Measurements from ENCODE around the gene GTSF1L. TPM values are rescaled to one million over a fixed set of nuclear protein-coding genes. Genes with fewer than 3 reads are reported as not detected.

GTSF1L gene
- total and polyA plus RNA-seq, 2 of the 4 experiments (the other 2 are of a cell fraction) = not detected

DNA sequence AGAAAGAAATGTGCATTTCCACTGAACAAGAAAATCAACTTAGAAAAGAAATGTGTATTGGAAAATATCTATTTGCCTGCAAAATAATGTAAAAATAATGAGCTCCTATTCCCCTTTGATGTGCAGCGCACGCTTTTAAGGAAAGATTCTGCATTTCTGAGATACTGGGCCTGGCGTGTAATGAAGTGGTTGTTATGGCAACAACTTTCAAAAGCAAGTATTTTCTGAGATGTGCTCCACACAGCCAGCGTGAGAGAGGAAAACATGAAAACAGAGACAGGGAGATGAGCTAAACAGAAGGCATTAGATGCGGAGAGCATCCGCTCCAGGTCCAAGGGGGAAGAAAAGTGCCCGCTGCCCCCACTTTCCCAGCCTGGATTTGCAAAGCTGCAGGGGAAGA, 39.1 kb upstream of the GTSF1L start:
- 42% methylated on average over 3 of the region's 7 CpGs; no CpG with 5 or more reads in 1 of the 2 experiments for WGBS, 2 experiments (ENCODE audit: extremely low coverage in 2 of 2, insufficient read length in 1 of 2)
- Histone ChIP-seq H2BK120ac (ENCODE audit: low read depth, low read length) (no peak overlapping the region), H3K79me1 (ENCODE audit: low read depth in 1 of 2, low read length in 2 of 2) (no peaks in the 10 kb centered on the region), H2AK9ac (replicated peaks; ENCODE audit: low read depth, low read length, poor library complexity) (no peak overlapping the region), H3K56ac (ENCODE audit: extremely low read depth, insufficient read depth, low read length) (no peak overlapping the region), H2BK15ac (ENCODE audit: low read depth, low read length) (no peak overlapping the region), H3K4ac (ENCODE audit: low read depth, low read length) (no peak overlapping the region), H3K27me3 (ENCODE audit: control insufficient read depth, insufficient read depth, low read length) (peaks cover 5% of the 10 kb centered on the region; the same call in 1 of the 2 replicates), H4K8ac (ENCODE audit: low read depth in 2 of 2, low read length in 2 of 2) (no peak overlapping the region), H3K23ac (ENCODE audit: low read depth, low read length) (no peak overlapping the region), H4K20me1 (ENCODE audit: insufficient read depth, low read length) (no peaks in the 10 kb centered on the region), H3K4me2 (ENCODE audit: low read depth, low read length) (no peak overlapping the region), H2AK5ac (ENCODE audit: low read depth, low read length) (no peak overlapping the region), H2AFZ (replicated peaks; ENCODE audit: low read length, poor library complexity) (no peak overlapping the region), H3K14ac (replicated peaks; ENCODE audit: low read depth, low read length) (no peak overlapping the region), H3K9ac (ENCODE audit: low read depth, low read length) (no peak overlapping the region), H3K4me3 (ENCODE audit: insufficient read depth, low read depth, low read length) (no peak overlapping the region), H3K4me1 (ENCODE audit: control insufficient read depth, insufficient read depth, low read length) (no peaks in the 10 kb centered on the region), H3K9me3 (ENCODE audit: control insufficient read depth, insufficient read depth, low read length) (no peaks in the 10 kb centered on the region), H3K18ac (ENCODE audit: low read depth, low read length) (no peak overlapping the region), H3K9me1 (ENCODE audit: insufficient read depth, low read length) (peaks cover 7% of the 10 kb centered on the region; the same call in 1 of the 2 replicates), H2BK5ac (ENCODE audit: low read depth, low read length, poor library complexity, severe bottlenecking) (no peak overlapping the region), H4K5ac (ENCODE audit: low read depth, low read length) (no peak overlapping the region), H3K27ac (ENCODE audit: insufficient read depth, low read length) (no peak overlapping the region), H3K36me3 (ENCODE audit: control insufficient read depth, insufficient read depth, low read length) (no peaks in the 10 kb centered on the region), H2BK20ac (ENCODE audit: low read depth, low read length) (no peak overlapping the region), H4K91ac (ENCODE audit: insufficient read depth, low read depth, low read length) (no peak overlapping the region)
- ChIA-PET CTCF (interaction anchor here (0.9 to 1.0 kb wide), 2 partner anchors 16 to 317 kb away, joined by 3 to 5 read pairs; no protein-coding TSS in a partner anchor), POLR2A (ENCODE audit: unreplicated experiment) (no interaction called here)
- dilution Hi-C loops (cut with HindIII; ENCODE audit: low sequenced_read_pairs, unreplicated experiment) = no loop called here
- no peak for TF ChIP-seq CHD1 (IDR thresholded peaks at IDR 0.05; ENCODE audit: low read depth, low read length)
- no peak for TF ChIP-seq MAFK (IDR thresholded peaks at IDR 0.05; ENCODE audit: low read depth, low read length)
- TF ChIP-seq, protein P1, sequence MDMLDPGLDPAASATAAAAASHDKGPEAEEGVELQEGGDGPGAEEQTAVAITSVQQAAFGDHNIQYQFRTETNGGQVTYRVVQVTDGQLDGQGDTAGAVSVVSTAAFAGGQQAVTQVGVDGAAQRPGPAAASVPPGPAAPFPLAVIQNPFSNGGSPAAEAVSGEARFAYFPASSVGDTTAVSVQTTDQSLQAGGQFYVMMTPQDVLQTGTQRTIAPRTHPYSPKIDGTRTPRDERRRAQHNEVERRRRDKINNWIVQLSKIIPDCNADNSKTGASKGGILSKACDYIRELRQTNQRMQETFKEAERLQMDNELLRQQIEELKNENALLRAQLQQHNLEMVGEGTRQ (IDR thresholded peaks at IDR 0.05; ENCODE audit: low read depth, low read length) = no peak
- TF ChIP-seq SMC3 (IDR thresholded peaks at IDR 0.05; ENCODE audit: low read depth, low read length) = no peak
- TF ChIP-seq RAD21 (IDR thresholded peaks at IDR 0.05; ENCODE audit: low read length) = no peak
- TF ChIP-seq, protein P2, sequence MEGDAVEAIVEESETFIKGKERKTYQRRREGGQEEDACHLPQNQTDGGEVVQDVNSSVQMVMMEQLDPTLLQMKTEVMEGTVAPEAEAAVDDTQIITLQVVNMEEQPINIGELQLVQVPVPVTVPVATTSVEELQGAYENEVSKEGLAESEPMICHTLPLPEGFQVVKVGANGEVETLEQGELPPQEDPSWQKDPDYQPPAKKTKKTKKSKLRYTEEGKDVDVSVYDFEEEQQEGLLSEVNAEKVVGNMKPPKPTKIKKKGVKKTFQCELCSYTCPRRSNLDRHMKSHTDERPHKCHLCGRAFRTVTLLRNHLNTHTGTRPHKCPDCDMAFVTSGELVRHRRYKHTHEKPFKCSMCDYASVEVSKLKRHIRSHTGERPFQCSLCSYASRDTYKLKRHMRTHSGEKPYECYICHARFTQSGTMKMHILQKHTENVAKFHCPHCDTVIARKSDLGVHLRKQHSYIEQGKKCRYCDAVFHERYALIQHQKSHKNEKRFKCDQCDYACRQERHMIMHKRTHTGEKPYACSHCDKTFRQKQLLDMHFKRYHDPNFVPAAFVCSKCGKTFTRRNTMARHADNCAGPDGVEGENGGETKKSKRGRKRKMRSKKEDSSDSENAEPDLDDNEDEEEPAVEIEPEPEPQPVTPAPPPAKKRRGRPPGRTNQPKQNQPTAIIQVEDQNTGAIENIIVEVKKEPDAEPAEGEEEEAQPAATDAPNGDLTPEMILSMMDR (conservative IDR thresholded peaks at IDR 0.05; ENCODE audit: low read depth, low read length) = no peak
- TF ChIP-seq RCOR1 (IDR thresholded peaks at IDR 0.05; ENCODE audit: insufficient replicate concordance, low read length) = no peak
- no peak for TF ChIP-seq MXI1 (IDR thresholded peaks at IDR 0.05; ENCODE audit: borderline replicate concordance, low read depth, low read length)
- TF ChIP-seq NFE2L2 (IDR thresholded peaks at IDR 0.05; ENCODE audit: low read depth, low read length) = no peak
- TF ChIP-seq BHLHE40 (IDR thresholded peaks at IDR 0.05; ENCODE audit: low read depth, low read length) = no peak
- TF ChIP-seq, protein P3, sequence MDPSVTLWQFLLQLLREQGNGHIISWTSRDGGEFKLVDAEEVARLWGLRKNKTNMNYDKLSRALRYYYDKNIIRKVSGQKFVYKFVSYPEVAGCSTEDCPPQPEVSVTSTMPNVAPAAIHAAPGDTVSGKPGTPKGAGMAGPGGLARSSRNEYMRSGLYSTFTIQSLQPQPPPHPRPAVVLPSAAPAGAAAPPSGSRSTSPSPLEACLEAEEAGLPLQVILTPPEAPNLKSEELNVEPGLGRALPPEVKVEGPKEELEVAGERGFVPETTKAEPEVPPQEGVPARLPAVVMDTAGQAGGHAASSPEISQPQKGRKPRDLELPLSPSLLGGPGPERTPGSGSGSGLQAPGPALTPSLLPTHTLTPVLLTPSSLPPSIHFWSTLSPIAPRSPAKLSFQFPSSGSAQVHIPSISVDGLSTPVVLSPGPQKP (IDR thresholded peaks at IDR 0.05; ENCODE audit: borderline replicate concordance, low read depth, low read length) = no peak
- TF ChIP-seq POLR2A (IDR thresholded peaks at IDR 0.05; ENCODE audit: low read depth, low read length) = no peak
- no peak for TF ChIP-seq MAZ (IDR thresholded peaks at IDR 0.05; ENCODE audit: borderline replicate concordance, low read depth, low read length)
- TF ChIP-seq FOS (IDR thresholded peaks at IDR 0.05; ENCODE audit: low read depth, low read length) = no peak
- TF ChIP-seq CEBPB (IDR thresholded peaks at IDR 0.05; ENCODE audit: low read depth, low read length) = no peak
- TF ChIP-seq RFX5 (IDR thresholded peaks at IDR 0.05; ENCODE audit: low read depth, low read length) = no peak
- no peak for DNase-seq
- BruUV-seq (replicated peaks) = no TSS peak
- intact Hi-C loops (cut with micrococcal nuclease) = no loop called here
- ATAC-seq (ENCODE audit: low read depth) = no peak
- in situ Hi-C loops (cut with MboI; ENCODE audit: low sequenced_read_pairs) = no loop called here

All from IMR-90 (cell line).